Neuronal stem cell (in vitro differentiated cells): Measurements from ENCODE around the gene SESN3.

Source experiments
- DNase-seq: peaks from one replicate; pipeline ENCODE4 v3.0.0-alpha.2; 2013; ENCODE audit warnings: low spot score
- H2AFZ ChIP-seq: one replicate; pipeline ENCODE4 v1.6.1; 2013; ENCODE audit warnings: mild to moderate bottlenecking, low read length, inconsistent platforms
- H2AK5ac ChIP-seq: 2 replicates; pipeline ENCODE4 v1.6.1; 2013; ENCODE audit warnings: low read depth, mild to moderate bottlenecking, inconsistent platforms, low read length, moderate library complexity, mixed read lengths
- H2BK120ac ChIP-seq: 2 replicates; pipeline ENCODE4 v1.6.1; 2013; ENCODE audit warnings: low read depth, mild to moderate bottlenecking, inconsistent platforms, low read length, moderate library complexity, mixed read lengths
- H2BK12ac ChIP-seq: one replicate; pipeline ENCODE4 v1.6.1; 2013; ENCODE audit warnings: low read length, inconsistent platforms
- H2BK15ac ChIP-seq: 2 replicates; pipeline ENCODE4 v1.6.1; 2013; ENCODE audit warnings: mild to moderate bottlenecking, low read length, inconsistent platforms, mixed read lengths
- H2BK5ac ChIP-seq: one replicate; pipeline ENCODE4 v1.6.1; 2013; ENCODE audit warnings: inconsistent platforms, mild to moderate bottlenecking, low read length, moderate library complexity
- H3K14ac ChIP-seq: one replicate; pipeline ENCODE4 v1.6.1; 2013; ENCODE audit warnings: low read length, inconsistent platforms
- H3K18ac ChIP-seq: 2 replicates; pipeline ENCODE4 v1.6.1; 2013; ENCODE audit warnings: low read length, inconsistent platforms
- H3K23ac ChIP-seq: 2 replicates; pipeline ENCODE4 v1.6.1; 2013; ENCODE audit warnings: low read depth, mild to moderate bottlenecking, mixed read lengths, low read length, inconsistent platforms; ENCODE audit not compliant: poor library complexity
- H3K27ac ChIP-seq: replicated peaks from 3 replicates; pipeline ENCODE4 v1.5.1; 2013; ENCODE audit warnings: low read length, inconsistent platforms
- H3K27me3 ChIP-seq, 3 experiments: 2 replicates each; pipeline ENCODE4 v1.6.1; 2013; ENCODE audit warnings: low read length in 3 of 3, mild to moderate bottlenecking in 2 of 3, inconsistent platforms in 1 of 3, low read depth in 1 of 3, mixed read lengths in 1 of 3, moderate library complexity in 1 of 3; ENCODE audit not compliant: control insufficient read depth in 3 of 3, insufficient read depth in 3 of 3
- H3K36me3 ChIP-seq, 2 donors: replicated peaks in 1 of 2; 2 replicates each; pipeline ENCODE4 v1.6.1; 2013; ENCODE audit warnings: low read length in 2 of 2; ENCODE audit not compliant: control insufficient read depth in 2 of 2, insufficient read depth in 2 of 2
- H3K4ac ChIP-seq: 2 replicates; pipeline ENCODE4 v1.6.1; 2013; ENCODE audit warnings: inconsistent platforms, mild to moderate bottlenecking, low read length, moderate library complexity
- H3K4me1 ChIP-seq, 2 donors: 1 replicate in 1 of 2; 2 replicates in 1 of 2; pipeline ENCODE4 v1.6.1; 2013; ENCODE audit warnings: low read length in 2 of 2, low read depth in 1 of 2; ENCODE audit not compliant: control insufficient read depth in 2 of 2, insufficient read depth in 1 of 2
- H3K4me2 ChIP-seq: one replicate; pipeline ENCODE4 v1.6.1; 2013; ENCODE audit warnings: mild to moderate bottlenecking, low read length, inconsistent platforms; ENCODE audit not compliant: insufficient read depth, poor library complexity, severe bottlenecking
- H3K4me3 ChIP-seq, 2 donors: 2 replicates each; pipeline ENCODE4 v1.5.1; 2013; ENCODE audit warnings: low read length in 2 of 2, mild to moderate bottlenecking in 2 of 2, inconsistent platforms in 1 of 2, moderate library complexity in 1 of 2
- H3K79me1 ChIP-seq: one replicate; pipeline ENCODE4 v1.6.1; 2013; ENCODE audit warnings: low read depth, mild to moderate bottlenecking, inconsistent platforms, low read length, moderate library complexity
- H3K9ac ChIP-seq: one replicate; pipeline ENCODE4 v1.6.1; 2013; ENCODE audit warnings: mild to moderate bottlenecking, low read depth, low read length, inconsistent platforms; ENCODE audit not compliant: poor library complexity
- H3K9me3 ChIP-seq, 2 donors: replicated peaks in 1 of 2; 2 replicates each; pipeline versions ENCODE3 to v1.6.1; 2013; ENCODE audit warnings: low read length in 2 of 2, mild to moderate bottlenecking in 2 of 2, inconsistent platforms in 1 of 2, low read depth in 1 of 2, mixed read lengths in 1 of 2, moderate library complexity in 1 of 2; ENCODE audit not compliant: control insufficient read depth in 2 of 2, insufficient read depth in 1 of 2
- H4K8ac ChIP-seq: one replicate; pipeline ENCODE4 v1.6.1; 2013; ENCODE audit warnings: low read depth, mild to moderate bottlenecking, inconsistent platforms, low read length, moderate library complexity
- H4K91ac ChIP-seq: one replicate; pipeline ENCODE4 v1.6.1; 2013; ENCODE audit warnings: low read length, low read depth, mild to moderate bottlenecking, inconsistent platforms; ENCODE audit not compliant: poor library complexity
- WGBS, 2 donors: extraction: QIAGEN DNeasy Blood & Tissue Kit; methylation state at CpG; one replicate each; pipeline ENCODE4 v1.1.7; 2013; ENCODE audit warnings: missing lambda C conversion rate in 2 of 2, mixed read lengths in 1 of 2; ENCODE audit not compliant: insufficient read length in 2 of 2, insufficient replicate concordance in 1 of 2; ENCODE audit errors: extremely low coverage in 2 of 2; 5-methylcytosine and 5-hydroxymethylcytosine counted together

SESN3 gene

GRCh38 chr11:95145430-95146060 is 85.5 kb downstream of the SESN3 start:
- DNase-seq = no peak
- Histone ChIP-seq H2AK5ac (no peak overlapping the region), H2BK120ac (no peak overlapping the region), H2BK5ac (no peak overlapping the region), H4K91ac (no peak overlapping the region), H3K4me1 (peaks cover 11 to 13% of the 10 kb centered on the region in 2 donors), H3K27me3 (peaks cover 0 to 3% (median 0%) of the 10 kb centered on the region in 3 experiments), H3K79me1 (no peaks in the 10 kb centered on the region), H3K14ac (no peak overlapping the region), H3K4me2 (no peak overlapping the region), H2BK12ac (no peak overlapping the region), H3K9me3 (no peaks in the 10 kb centered on the region), H3K18ac (no peak overlapping the region), H4K8ac (no peak overlapping the region), H3K23ac (no peak overlapping the region), H3K9ac (no peak overlapping the region), H3K27ac (no peak overlapping the region), H3K4ac (no peak overlapping the region), H2BK15ac (no peak overlapping the region), H3K4me3 (no peak overlapping the region), H2AFZ (no peak overlapping the region), H3K36me3 (no peaks in the 10 kb centered on the region)
- WGBS, 2 donors = no CpG with 5 or more reads among the region's 4 CpGs

GRCh38 chr11:95144313-95145235 is 86.4 kb downstream of the SESN3 start:
- H3K18ac ChIP-seq = no peak overlapping the region
- H3K9me3 ChIP-seq = no peaks in the 10 kb centered on the region
- H3K4me2 ChIP-seq = no peak overlapping the region
- no peak overlapping the region for H2BK5ac ChIP-seq
- H3K9ac ChIP-seq = peak overlapping the region; percentile 5
- no peak for DNase-seq
- H3K23ac ChIP-seq = no peak overlapping the region
- H3K14ac ChIP-seq = no peak overlapping the region
- H2AK5ac ChIP-seq = no peak overlapping the region
- no peak overlapping the region for H2BK15ac ChIP-seq
- no peak overlapping the region for H3K4me3 ChIP-seq
- no CpG with 5 or more reads among the region's 7 CpGs for WGBS, 2 donors
- no peaks in the 10 kb centered on the region for H3K36me3 ChIP-seq
- no peak overlapping the region for H2BK12ac ChIP-seq
- no peak overlapping the region for H3K27ac ChIP-seq
- no peak overlapping the region for H2AFZ ChIP-seq
- no peak overlapping the region for H2BK120ac ChIP-seq
- no peak overlapping the region for H4K8ac ChIP-seq
- peaks cover 0 to 3% (median 0%) of the 10 kb centered on the region in 3 experiments for H3K27me3 ChIP-seq
- no peak overlapping the region for H3K4ac ChIP-seq
- no peak overlapping the region for H4K91ac ChIP-seq
- H3K79me1 ChIP-seq = no peaks in the 10 kb centered on the region
- peaks cover 7 to 9% of the 10 kb centered on the region in 2 donors for H3K4me1 ChIP-seq

GRCh38 chr11:95143106-95143681 is 87.8 kb downstream of the SESN3 start:
- Histone ChIP-seq H2BK12ac (no peak overlapping the region), H2BK15ac (no peak overlapping the region), H3K36me3 (no peaks in the 10 kb centered on the region), H3K27me3 (peaks cover 0 to 3% (median 0%) of the 10 kb centered on the region in 3 experiments), H3K14ac (no peak overlapping the region), H4K8ac (no peak overlapping the region), H2BK5ac (no peak overlapping the region), H3K79me1 (no peaks in the 10 kb centered on the region), H3K9me3 (no peaks in the 10 kb centered on the region), H4K91ac (no peak overlapping the region), H3K9ac (no peak overlapping the region), H3K4me1 (peaks cover 2 to 6% of the 10 kb centered on the region in 2 donors), H2AFZ (no peak overlapping the region), H3K23ac (no peak overlapping the region), H3K4me3 (no peak overlapping the region), H3K18ac (no peak overlapping the region), H3K4me2 (no peak overlapping the region), H3K4ac (no peak overlapping the region), H3K27ac (no peak overlapping the region), H2AK5ac (no peak overlapping the region), H2BK120ac (no peak overlapping the region)
- WGBS, 2 donors = no CpG with 5 or more reads among the region's 6 CpGs
- DNase-seq = no peak

GRCh38 chr11:95142431-95142830 is 88.6 kb downstream of the SESN3 start:
- DNase-seq = no peak
- WGBS, 2 donors = no CpG with 5 or more reads among the region's 2 CpGs
- peaks cover 0 to 3% (median 0%) of the 10 kb centered on the region in 3 experiments for H3K27me3 ChIP-seq

More at GRCh38 chr11:95142431-95142830, 88.6 kb downstream of the SESN3 start:
- H3K18ac ChIP-seq = no peak overlapping the region
- no peaks in the 10 kb centered on the region for H3K79me1 ChIP-seq
- no peak overlapping the region for H2BK120ac ChIP-seq
- no peak overlapping the region for H3K4me2 ChIP-seq
- no peak overlapping the region for H4K8ac ChIP-seq
- H3K23ac ChIP-seq = no peak overlapping the region
- H4K91ac ChIP-seq = no peak overlapping the region
- H3K4me1 ChIP-seq = peaks cover 2% of the 10 kb centered on the region in 2 donors
- H3K36me3 ChIP-seq = no peaks in the 10 kb centered on the region
- no peak overlapping the region for H2AK5ac ChIP-seq
- no peak overlapping the region for H2AFZ ChIP-seq
- H3K4me3 ChIP-seq = no peak overlapping the region
- H3K27ac ChIP-seq = no peak overlapping the region
- no peak overlapping the region for H3K4ac ChIP-seq
- H2BK5ac ChIP-seq = no peak overlapping the region
- no peak overlapping the region for H3K9ac ChIP-seq
- H3K14ac ChIP-seq = no peak overlapping the region
- no peaks in the 10 kb centered on the region for H3K9me3 ChIP-seq
- H2BK15ac ChIP-seq = no peak overlapping the region
- H2BK12ac ChIP-seq = no peak overlapping the region
